ENCODE measurements around the gene PKLR. TPM values are rescaled to one million over a fixed set of nuclear protein-coding genes. Genes with fewer than 3 reads are reported as not detected.
A peak's percentile ranks its signal among the peaks of the same experiment; 100 is the strongest.

Gene PKLR
- total and polyA plus RNA-seq, 4 donors, result 10.4 to 56.1 (median 40.6) TPM

- under 1% methylated on average over 29 of the region's 29 CpGs for WGBS
- Histone ChIP-seq H3K27ac (ENCODE audit: low read depth in 1 of 2, low read length in 2 of 2) (peak overlapping the region; percentile 90 to 93), H3K36me3 (ENCODE audit: control insufficient read depth in 4 of 4, insufficient read depth in 3 of 4, low read depth in 1 of 4, low read length in 3 of 4) (peaks cover 0 to 12% (median 11%) of the 10 kb centered on the region in 4 donors), H3K9me3 (ENCODE audit: control insufficient read depth in 4 of 4, low read length in 3 of 4) (no peaks in the 10 kb centered on the region), H3K9ac (ENCODE audit: low read depth in 1 of 2, low read length in 2 of 2) (peak overlapping the region; percentile 52 to 75), H3K4me3 (ENCODE audit: low read depth in 1 of 3, low read length in 3 of 3) (peak overlapping the region; percentile 65 to 78 (median 74)), H3K27me3 (ENCODE audit: control insufficient read depth in 4 of 4, insufficient read depth in 4 of 4, low read length in 3 of 4) (no peaks in the 10 kb centered on the region), H3K4me1 (ENCODE audit: control insufficient read depth in 4 of 4, insufficient read depth in 4 of 4, low read length in 3 of 4) (peaks cover 2 to 35% (median 22%) of the 10 kb centered on the region in 4 donors)
- TF ChIP-seq GABPA (IDR thresholded peaks at IDR 0.05 in 1 of 2, conservative IDR thresholded peaks at IDR 0.05 in 1 of 2), result no peak
- no peak for TF ChIP-seq RAD21 (IDR thresholded peaks at IDR 0.05)
- no peak for TF ChIP-seq EGR1 (IDR thresholded peaks at IDR 0.05; ENCODE audit: low read depth in 2 of 2)
- TF ChIP-seq NR2F2 (IDR thresholded peaks at IDR 0.05), result no peak
- TF ChIP-seq, protein P1, sequence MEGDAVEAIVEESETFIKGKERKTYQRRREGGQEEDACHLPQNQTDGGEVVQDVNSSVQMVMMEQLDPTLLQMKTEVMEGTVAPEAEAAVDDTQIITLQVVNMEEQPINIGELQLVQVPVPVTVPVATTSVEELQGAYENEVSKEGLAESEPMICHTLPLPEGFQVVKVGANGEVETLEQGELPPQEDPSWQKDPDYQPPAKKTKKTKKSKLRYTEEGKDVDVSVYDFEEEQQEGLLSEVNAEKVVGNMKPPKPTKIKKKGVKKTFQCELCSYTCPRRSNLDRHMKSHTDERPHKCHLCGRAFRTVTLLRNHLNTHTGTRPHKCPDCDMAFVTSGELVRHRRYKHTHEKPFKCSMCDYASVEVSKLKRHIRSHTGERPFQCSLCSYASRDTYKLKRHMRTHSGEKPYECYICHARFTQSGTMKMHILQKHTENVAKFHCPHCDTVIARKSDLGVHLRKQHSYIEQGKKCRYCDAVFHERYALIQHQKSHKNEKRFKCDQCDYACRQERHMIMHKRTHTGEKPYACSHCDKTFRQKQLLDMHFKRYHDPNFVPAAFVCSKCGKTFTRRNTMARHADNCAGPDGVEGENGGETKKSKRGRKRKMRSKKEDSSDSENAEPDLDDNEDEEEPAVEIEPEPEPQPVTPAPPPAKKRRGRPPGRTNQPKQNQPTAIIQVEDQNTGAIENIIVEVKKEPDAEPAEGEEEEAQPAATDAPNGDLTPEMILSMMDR (IDR thresholded peaks at IDR 0.05; ENCODE audit: low read depth, low read length, missing input control), result no peak
- no peak for TF ChIP-seq MAX (IDR thresholded peaks at IDR 0.05)
- no peak for TF ChIP-seq FOXA2 (IDR thresholded peaks at IDR 0.05)
- no peak for TF ChIP-seq JUND (IDR thresholded peaks at IDR 0.05)
- TF ChIP-seq ATF3 (IDR thresholded peaks at IDR 0.05), result no peak
- TF ChIP-seq, protein P2, sequence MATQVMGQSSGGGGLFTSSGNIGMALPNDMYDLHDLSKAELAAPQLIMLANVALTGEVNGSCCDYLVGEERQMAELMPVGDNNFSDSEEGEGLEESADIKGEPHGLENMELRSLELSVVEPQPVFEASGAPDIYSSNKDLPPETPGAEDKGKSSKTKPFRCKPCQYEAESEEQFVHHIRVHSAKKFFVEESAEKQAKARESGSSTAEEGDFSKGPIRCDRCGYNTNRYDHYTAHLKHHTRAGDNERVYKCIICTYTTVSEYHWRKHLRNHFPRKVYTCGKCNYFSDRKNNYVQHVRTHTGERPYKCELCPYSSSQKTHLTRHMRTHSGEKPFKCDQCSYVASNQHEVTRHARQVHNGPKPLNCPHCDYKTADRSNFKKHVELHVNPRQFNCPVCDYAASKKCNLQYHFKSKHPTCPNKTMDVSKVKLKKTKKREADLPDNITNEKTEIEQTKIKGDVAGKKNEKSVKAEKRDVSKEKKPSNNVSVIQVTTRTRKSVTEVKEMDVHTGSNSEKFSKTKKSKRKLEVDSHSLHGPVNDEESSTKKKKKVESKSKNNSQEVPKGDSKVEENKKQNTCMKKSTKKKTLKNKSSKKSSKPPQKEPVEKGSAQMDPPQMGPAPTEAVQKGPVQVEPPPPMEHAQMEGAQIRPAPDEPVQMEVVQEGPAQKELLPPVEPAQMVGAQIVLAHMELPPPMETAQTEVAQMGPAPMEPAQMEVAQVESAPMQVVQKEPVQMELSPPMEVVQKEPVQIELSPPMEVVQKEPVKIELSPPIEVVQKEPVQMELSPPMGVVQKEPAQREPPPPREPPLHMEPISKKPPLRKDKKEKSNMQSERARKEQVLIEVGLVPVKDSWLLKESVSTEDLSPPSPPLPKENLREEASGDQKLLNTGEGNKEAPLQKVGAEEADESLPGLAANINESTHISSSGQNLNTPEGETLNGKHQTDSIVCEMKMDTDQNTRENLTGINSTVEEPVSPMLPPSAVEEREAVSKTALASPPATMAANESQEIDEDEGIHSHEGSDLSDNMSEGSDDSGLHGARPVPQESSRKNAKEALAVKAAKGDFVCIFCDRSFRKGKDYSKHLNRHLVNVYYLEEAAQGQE (IDR thresholded peaks at IDR 0.05), result no peak
- TF ChIP-seq HNF4A (conservative IDR thresholded peaks at IDR 0.05), result no peak
- TF ChIP-seq RXRA (IDR thresholded peaks at IDR 0.05), result no peak
- no peak for TF ChIP-seq YY1 (IDR thresholded peaks at IDR 0.05)
- TF ChIP-seq TAF1 (conservative IDR thresholded peaks at IDR 0.05), result no peak
- no peak for TF ChIP-seq HNF4G (IDR thresholded peaks at IDR 0.05)
- TF ChIP-seq FOXA1 (IDR thresholded peaks at IDR 0.05), result no peak
- TF ChIP-seq SP1 (IDR thresholded peaks at IDR 0.05), result no peak
- DNase-seq (ENCODE audit: low spot score), result peak; percentile 90
Observed at GRCh38 chr1:155323729-155324036, 22.4 kb upstream of the PKLR start.

DNA sequence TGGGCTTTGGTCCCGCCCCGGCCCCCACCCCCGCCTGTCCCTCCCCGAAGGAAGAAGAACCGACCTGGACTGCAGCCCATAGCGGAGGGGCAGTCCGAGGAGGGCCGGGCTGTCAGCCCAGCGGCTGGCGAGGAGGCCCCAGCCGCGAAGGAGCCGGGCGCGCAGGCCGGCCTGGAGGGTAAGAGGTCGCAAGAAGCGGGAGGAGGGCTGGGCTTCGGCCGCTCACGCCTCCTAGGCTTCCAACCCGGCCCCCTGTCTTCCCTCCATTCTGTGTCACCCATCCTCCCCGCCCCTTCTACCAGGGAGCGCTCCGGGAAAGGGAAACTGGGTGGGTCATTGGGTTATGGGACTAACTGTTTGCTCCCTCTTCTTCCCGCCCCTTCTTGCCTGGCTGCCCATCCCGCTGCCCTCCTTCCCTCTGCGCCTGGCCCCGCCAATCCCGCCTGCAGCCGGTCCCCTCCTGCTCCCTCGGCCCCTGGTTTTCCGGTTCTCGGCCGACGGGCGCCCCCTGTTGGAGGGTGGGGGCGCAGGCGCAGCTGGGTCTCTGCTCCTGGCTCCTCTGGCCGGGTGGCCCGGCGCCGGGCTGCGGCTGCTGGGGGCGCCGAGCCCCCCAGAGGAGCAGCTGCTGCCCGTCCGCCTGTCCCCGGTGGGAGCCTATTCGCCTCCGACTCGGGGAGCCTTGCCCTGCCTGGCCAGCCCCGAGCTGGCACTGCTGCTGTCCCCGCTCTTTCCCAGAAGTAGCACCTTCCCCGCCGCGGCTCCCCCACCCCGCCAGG, 21.9 kb upstream of the PKLR start:
- H3K36me3 ChIP-seq (ENCODE audit: control insufficient read depth in 4 of 4, insufficient read depth in 3 of 4, low read depth in 1 of 4, low read length in 3 of 4), result peaks cover 0 to 17% (median 13%) of the 10 kb centered on the region in 4 donors
- peak; percentile 92 for DNase-seq (ENCODE audit: low spot score)
- peaks cover 2 to 35% (median 22%) of the 10 kb centered on the region in 4 donors for H3K4me1 ChIP-seq (ENCODE audit: control insufficient read depth in 4 of 4, insufficient read depth in 4 of 4, low read length in 3 of 4)
- under 1% methylated on average over 58 of the region's 58 CpGs for WGBS
- peak overlapping the region; percentile 90 to 93 for H3K27ac ChIP-seq (ENCODE audit: low read depth in 1 of 2, low read length in 2 of 2)
- TF ChIP-seq, protein P2 (IDR thresholded peaks at IDR 0.05), result peak; percentile 42
- peak; percentile 81 for TF ChIP-seq NR2F2 (IDR thresholded peaks at IDR 0.05)
- TF ChIP-seq ATF3 (IDR thresholded peaks at IDR 0.05), result no peak
- TF ChIP-seq RAD21 (IDR thresholded peaks at IDR 0.05), result peak; percentile 81 to 86
- no peak for TF ChIP-seq RXRA (IDR thresholded peaks at IDR 0.05)
- peak; percentile 48 for TF ChIP-seq SP1 (IDR thresholded peaks at IDR 0.05)
- TF ChIP-seq, protein P1 (IDR thresholded peaks at IDR 0.05; ENCODE audit: low read depth, low read length, missing input control), result peak; percentile 87
- no peak overlapping the region for H3K9ac ChIP-seq (ENCODE audit: low read depth in 1 of 2, low read length in 2 of 2)
- no peaks in the 10 kb centered on the region for H3K27me3 ChIP-seq (ENCODE audit: control insufficient read depth in 4 of 4, insufficient read depth in 4 of 4, low read length in 3 of 4)
- H3K9me3 ChIP-seq (ENCODE audit: control insufficient read depth in 4 of 4, low read length in 3 of 4), result no peaks in the 10 kb centered on the region
- peak overlapping the region; percentile 65 to 78 (median 74) for H3K4me3 ChIP-seq (ENCODE audit: low read depth in 1 of 3, low read length in 3 of 3)
